H9 (cell line): Measurements from ENCODE around the gene SESN2. TPM values are rescaled to one million over a fixed set of nuclear protein-coding genes. Genes with fewer than 3 reads are reported as not detected.

ENCODE experiments used
- DNase-seq: peaks from one replicate; pipeline ENCODE4 v3.0.0-alpha.2; 2017
- H2AFZ ChIP-seq: one replicate; pipeline ENCODE4 v1.6.1; 2013; ENCODE audit warnings: mild to moderate bottlenecking, low read length, control low read depth, moderate library complexity
- H2AK5ac ChIP-seq: 2 replicates; pipeline ENCODE4 v1.6.1; 2013; ENCODE audit warnings: low read length, control low read depth, mixed read lengths; ENCODE audit not compliant: insufficient read length
- H2BK120ac ChIP-seq: one replicate; pipeline ENCODE4 v1.6.1; 2013; ENCODE audit warnings: low read depth, mild to moderate bottlenecking, low read length, control low read depth, inconsistent platforms; ENCODE audit not compliant: poor library complexity, severe bottlenecking
- H2BK12ac ChIP-seq: 2 replicates; pipeline ENCODE4 v1.6.1; 2013; ENCODE audit warnings: low read length, control low read depth, mixed read lengths, low read depth; ENCODE audit not compliant: insufficient read length
- H2BK15ac ChIP-seq: 2 replicates; pipeline ENCODE4 v1.6.1; 2013; ENCODE audit warnings: low read depth, low read length, control low read depth
- H2BK20ac ChIP-seq: one replicate; pipeline ENCODE4 v1.6.1; 2013; ENCODE audit warnings: low read depth, mild to moderate bottlenecking, low read length, control low read depth, inconsistent platforms; ENCODE audit not compliant: poor library complexity, severe bottlenecking
- H2BK5ac ChIP-seq: 2 replicates; pipeline ENCODE4 v1.6.1; 2013; ENCODE audit warnings: low read length, control low read depth, mixed read lengths; ENCODE audit not compliant: insufficient read length
- H3K14ac ChIP-seq: 2 replicates; pipeline ENCODE4 v1.6.1; 2013; ENCODE audit warnings: low read length, control low read depth; ENCODE audit not compliant: insufficient read depth
- H3K18ac ChIP-seq: 2 replicates; pipeline ENCODE4 v1.6.1; 2013; ENCODE audit warnings: low read depth, mild to moderate bottlenecking, mixed read lengths, low read length, control low read depth; ENCODE audit not compliant: insufficient read length
- H3K23ac ChIP-seq: 2 replicates; pipeline ENCODE4 v1.6.1; 2013; ENCODE audit warnings: low read length, control low read depth, mixed read lengths, low read depth; ENCODE audit not compliant: insufficient read length
- H3K23me2 ChIP-seq: 2 replicates; pipeline ENCODE4 v1.6.1; 2013; ENCODE audit warnings: low read depth, mild to moderate bottlenecking, mixed read lengths, low read length, control low read depth; ENCODE audit not compliant: insufficient read length, poor library complexity, severe bottlenecking
- H3K27ac ChIP-seq: 2 replicates; pipeline ENCODE4 v1.5.1; 2013; ENCODE audit warnings: low read length, control low read depth, mixed read lengths, low read depth; ENCODE audit not compliant: insufficient read length
- H3K27me3 ChIP-seq: 2 replicates; pipeline ENCODE4 v1.6.1; 2013; ENCODE audit warnings: low read length, control low read depth, inconsistent platforms; ENCODE audit not compliant: insufficient read depth
- H3K4ac ChIP-seq: 2 replicates; pipeline ENCODE4 v1.6.1; 2013; ENCODE audit warnings: low read depth, mild to moderate bottlenecking, control low read depth, inconsistent platforms, low read length, moderate library complexity
- H3K4me1 ChIP-seq: 2 replicates; pipeline ENCODE4 v1.6.1; 2013; ENCODE audit warnings: low read length, control low read depth, inconsistent platforms; ENCODE audit not compliant: insufficient read depth
- H3K4me2 ChIP-seq: 2 replicates; pipeline ENCODE4 v1.6.1; 2013; ENCODE audit warnings: low read length, control low read depth, mixed read lengths; ENCODE audit not compliant: insufficient read length, insufficient read depth
- H3K56ac ChIP-seq: 2 replicates; pipeline ENCODE4 v1.6.1; 2013; ENCODE audit warnings: low read depth, mild to moderate bottlenecking, mixed read lengths, low read length, control low read depth; ENCODE audit not compliant: insufficient read length
- H3K79me1 ChIP-seq: 2 replicates; pipeline ENCODE4 v1.6.1; 2013; ENCODE audit warnings: low read depth, mild to moderate bottlenecking, moderate library complexity, low read length, control low read depth, inconsistent platforms; ENCODE audit not compliant: insufficient read depth, poor library complexity, severe bottlenecking
- H3K79me2 ChIP-seq: 2 replicates; pipeline ENCODE4 v1.6.1; 2013; ENCODE audit warnings: low read length, control low read depth, inconsistent platforms; ENCODE audit not compliant: insufficient read depth
- H3K9ac ChIP-seq: 2 replicates; pipeline ENCODE4 v1.6.1; 2013; ENCODE audit warnings: low read length, control low read depth, mixed read lengths; ENCODE audit not compliant: insufficient read length; ENCODE audit errors: extremely low read depth
- H3K9me3 ChIP-seq: one replicate; pipeline ENCODE4 v1.6.1; 2013; ENCODE audit warnings: low read depth, low read length, inconsistent platforms; ENCODE audit not compliant: control insufficient read depth
- H3T11ph ChIP-seq: one replicate; pipeline ENCODE4 v1.6.1; 2013; ENCODE audit warnings: mild to moderate bottlenecking, low read length, control low read depth, inconsistent platforms
- H4K20me1 ChIP-seq: one replicate; pipeline ENCODE4 v1.6.1; 2013; ENCODE audit not compliant: control insufficient read depth, insufficient read length, insufficient read depth
- H4K5ac ChIP-seq: 2 replicates; pipeline ENCODE4 v1.6.1; 2013; ENCODE audit warnings: low read depth, mild to moderate bottlenecking, mixed read lengths, low read length, control low read depth; ENCODE audit not compliant: insufficient read length
- H4K8ac ChIP-seq: replicated peaks from 2 replicates; pipeline ENCODE4 v1.6.1; 2013; ENCODE audit warnings: low read length, control low read depth, mixed read lengths, low read depth; ENCODE audit not compliant: insufficient read length
- H4K91ac ChIP-seq: 2 replicates; pipeline ENCODE4 v1.6.1; 2013; ENCODE audit warnings: low read depth, mild to moderate bottlenecking, moderate library complexity, mixed read lengths, low read length, control low read depth; ENCODE audit not compliant: insufficient read length
- H3K27ac Mint-ChIP-seq, 3 experiments: 2 replicates in 2 of 3; 3 replicates in 1 of 3; pipeline ENCODE4 v1.8.0; 2020 to 2021; ENCODE audit warnings: mixed read lengths in 3 of 3, mild to moderate bottlenecking in 1 of 3, moderate library complexity in 1 of 3
- H3K27me3 Mint-ChIP-seq: 2 replicates; pipeline ENCODE4 v1.8.0; 2021; ENCODE audit warnings: low read depth, mild to moderate bottlenecking, moderate library complexity, mixed read lengths
- H3K36me3 Mint-ChIP-seq, 3 experiments: 2 replicates in 2 of 3; 3 replicates in 1 of 3; pipeline ENCODE4 v1.8.0; 2020 to 2021; ENCODE audit warnings: low read depth in 3 of 3, mixed read lengths in 3 of 3; ENCODE audit not compliant: insufficient read depth in 1 of 3
- H3K4me1 Mint-ChIP-seq, 2 experiments: 2 replicates each; pipeline ENCODE4 v1.8.0; 2020; ENCODE audit warnings: mixed read lengths in 2 of 2
- H3K4me3 Mint-ChIP-seq, 2 experiments: 2 replicates in 1 of 2; 3 replicates in 1 of 2; pipeline ENCODE4 v1.8.0; 2020 to 2021; ENCODE audit warnings: mild to moderate bottlenecking in 2 of 2, mixed read lengths in 2 of 2, moderate library complexity in 1 of 2
- H3K9me3 Mint-ChIP-seq, 2 experiments: 2 replicates in 1 of 2; 3 replicates in 1 of 2; pipeline ENCODE4 v1.8.0; 2020; ENCODE audit warnings: mild to moderate bottlenecking in 2 of 2, mixed read lengths in 2 of 2, moderate library complexity in 1 of 2
- WGBS: extraction: QIAGEN DNeasy Blood & Tissue Kit; methylation state at CpG from one replicate; pipeline ENCODE4 v1.1.7; 2013; ENCODE audit warnings: missing lambda C conversion rate, low lambda C conversion rate, mixed read lengths; ENCODE audit not compliant: insufficient read length; ENCODE audit errors: extremely low coverage; 5-methylcytosine and 5-hydroxymethylcytosine counted together
- total RNA-seq: library from RNA; stranded (reverse); gene quantifications from 2 replicates; pipeline ENCODE4 v1.2.1, GENCODE V29; 2021
- TF ChIP-seq, protein P1 (sequence below): fragments of 200-600 bp; sonication (generic); conservative IDR thresholded peaks from 3 replicates; pipeline ENCODE4 v1.8.0; 2021; ENCODE audit warnings: antibody characterized with exemption, mild to moderate bottlenecking

The SESN2 gene
- total RNA-seq, 1 experiment from 2014 or later: 24.6 TPM

DNA sequence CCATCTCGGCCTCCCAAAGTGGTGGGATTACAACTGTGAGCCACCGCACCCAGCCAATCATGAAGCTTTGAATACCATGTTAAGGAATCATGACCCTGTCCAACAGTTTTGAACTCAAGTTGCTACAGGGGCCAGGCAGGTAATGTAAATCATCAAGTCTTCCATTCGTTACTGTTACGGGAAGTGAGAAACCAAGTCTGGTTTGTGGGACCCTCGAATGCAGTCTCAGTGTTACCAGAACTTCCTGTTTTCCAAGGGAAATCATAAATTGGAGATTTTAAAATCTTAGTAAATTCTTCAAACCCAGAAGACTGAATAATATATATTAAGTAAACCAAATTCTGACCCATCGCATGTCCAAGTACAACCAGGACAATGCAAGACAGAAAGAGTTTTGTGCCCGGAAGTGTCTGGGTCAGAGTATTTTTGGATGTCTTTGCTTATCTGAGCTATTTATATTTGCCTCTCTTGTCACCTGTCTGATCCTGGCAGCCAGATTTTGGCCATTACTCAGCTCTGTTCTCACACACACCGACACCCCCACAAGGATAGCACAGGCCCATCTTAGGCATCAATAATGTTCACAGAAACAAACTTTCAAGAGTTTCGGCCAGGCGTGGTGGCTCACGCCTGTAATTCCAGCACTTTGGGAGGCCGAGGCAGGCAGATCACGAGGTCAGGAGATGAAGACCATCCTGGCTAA, 14.6 kb upstream of the SESN2 start:
- Mint-ChIP-seq H3K4me1 (peaks cover 26 to 28% of the 10 kb centered on the region in 2 experiments), H3K27ac (peak overlapping the region in 2 of 3 experiments; percentile 26 to 39; a peak in 2 of 7 replicates), H3K27me3 (no peaks in the 10 kb centered on the region), H3K4me3 (no peak overlapping the region), H3K36me3 (no peaks in the 10 kb centered on the region), H3K9me3 (no peaks in the 10 kb centered on the region)
- H4K20me1 ChIP-seq: no peaks in the 10 kb centered on the region
- no peak overlapping the region for H3K4me2 ChIP-seq
- H3K27me3 ChIP-seq: no peaks in the 10 kb centered on the region
- DNase-seq: no peak
- no peak overlapping the region for H3K9ac ChIP-seq
- H3K56ac ChIP-seq: no peak overlapping the region
- H4K91ac ChIP-seq: no peak overlapping the region
- peaks cover 8% of the 10 kb centered on the region for H3K23me2 ChIP-seq
- H3K14ac ChIP-seq: no peak overlapping the region
- TF ChIP-seq, protein P1, sequence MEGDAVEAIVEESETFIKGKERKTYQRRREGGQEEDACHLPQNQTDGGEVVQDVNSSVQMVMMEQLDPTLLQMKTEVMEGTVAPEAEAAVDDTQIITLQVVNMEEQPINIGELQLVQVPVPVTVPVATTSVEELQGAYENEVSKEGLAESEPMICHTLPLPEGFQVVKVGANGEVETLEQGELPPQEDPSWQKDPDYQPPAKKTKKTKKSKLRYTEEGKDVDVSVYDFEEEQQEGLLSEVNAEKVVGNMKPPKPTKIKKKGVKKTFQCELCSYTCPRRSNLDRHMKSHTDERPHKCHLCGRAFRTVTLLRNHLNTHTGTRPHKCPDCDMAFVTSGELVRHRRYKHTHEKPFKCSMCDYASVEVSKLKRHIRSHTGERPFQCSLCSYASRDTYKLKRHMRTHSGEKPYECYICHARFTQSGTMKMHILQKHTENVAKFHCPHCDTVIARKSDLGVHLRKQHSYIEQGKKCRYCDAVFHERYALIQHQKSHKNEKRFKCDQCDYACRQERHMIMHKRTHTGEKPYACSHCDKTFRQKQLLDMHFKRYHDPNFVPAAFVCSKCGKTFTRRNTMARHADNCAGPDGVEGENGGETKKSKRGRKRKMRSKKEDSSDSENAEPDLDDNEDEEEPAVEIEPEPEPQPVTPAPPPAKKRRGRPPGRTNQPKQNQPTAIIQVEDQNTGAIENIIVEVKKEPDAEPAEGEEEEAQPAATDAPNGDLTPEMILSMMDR: no peak
- H3K23ac ChIP-seq: no peak overlapping the region
- no peaks in the 10 kb centered on the region for H3K9me3 ChIP-seq
- H3K18ac ChIP-seq: no peak overlapping the region
- H2BK12ac ChIP-seq: no peak overlapping the region
- H3K27ac ChIP-seq: no peak overlapping the region
- no CpG with 5 or more reads among the region's 13 CpGs for WGBS
- H2AK5ac ChIP-seq: no peak overlapping the region
- no peak overlapping the region for H2BK15ac ChIP-seq
- no peak overlapping the region for H4K5ac ChIP-seq
- H4K8ac ChIP-seq: no peak overlapping the region
- H3K79me1 ChIP-seq: no peaks in the 10 kb centered on the region
- no peaks in the 10 kb centered on the region for H3K79me2 ChIP-seq
- no peak overlapping the region for H2BK20ac ChIP-seq
- H2AFZ ChIP-seq: no peak overlapping the region
- H3T11ph ChIP-seq: no peak overlapping the region
- no peaks in the 10 kb centered on the region for H3K4me1 ChIP-seq
- H2BK120ac ChIP-seq: no peak overlapping the region
- no peak overlapping the region for H2BK5ac ChIP-seq
- H3K4ac ChIP-seq: no peak overlapping the region
